Gastroesophageal sphincter (tissue), 3 donors: ENCODE measurements around the gene ENHO.

Experiments
- EP300 ChIP-seq: sonication (generic); formaldehyde crosslinking; IDR thresholded peaks from one replicate; pipeline ENCODE4 v1.6.1; 2017; ENCODE audit warnings: antibody characterized with exemption, mild to moderate bottlenecking
- POLR2A ChIP-seq, 2 donors: fragments of 450-650 bp; IDR thresholded peaks; one replicate each; pipeline ENCODE4 v1.6.1; 2017; ENCODE audit warnings: antibody characterized with exemption in 2 of 2, mild to moderate bottlenecking in 2 of 2, moderate library complexity in 1 of 2
- POLR2AphosphoS5 ChIP-seq: sonication (generic); formaldehyde crosslinking; IDR thresholded peaks from one replicate; pipeline ENCODE4 v1.6.1; 2017; ENCODE audit warnings: antibody characterized with exemption
- TF ChIP-seq, protein P1 (sequence below), 4 experiments: fragments of 200-600 bp in 2 of 4; fragments of 450-650 bp in 2 of 4; sonication (generic) in 1 of 4; IDR thresholded peaks; one replicate each; pipeline ENCODE4 v1.5.1; 2017 to 2019; ENCODE audit warnings: antibody characterized with exemption in 4 of 4, mild to moderate bottlenecking in 2 of 4, moderate library complexity in 2 of 4

DNA sequence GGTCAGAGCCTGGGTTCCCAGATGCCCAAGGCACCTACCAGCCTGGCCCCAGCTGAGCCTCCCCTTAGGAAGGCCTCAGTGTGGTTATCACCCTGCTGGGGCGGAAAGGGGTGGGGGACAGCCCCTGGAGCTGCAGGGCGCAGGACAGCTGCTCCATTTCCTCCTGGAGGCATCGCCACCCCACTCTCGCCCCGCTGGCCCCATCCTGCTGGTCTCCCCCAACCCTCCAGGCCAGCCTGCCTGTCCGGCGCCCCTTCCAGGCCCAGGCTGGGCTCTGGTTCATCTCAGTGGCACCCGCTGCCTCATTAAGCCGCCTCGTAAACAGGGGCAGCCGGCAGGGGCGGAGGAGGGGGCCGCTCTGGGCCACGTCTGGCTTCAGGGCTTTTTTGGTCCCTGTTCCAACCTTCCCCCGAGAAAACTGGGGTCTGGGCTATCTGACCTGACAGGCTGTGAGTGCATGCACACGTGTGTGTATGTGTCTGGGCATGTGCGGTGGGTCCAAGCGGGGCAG is 30.8 kb upstream of the ENHO start:
- TF ChIP-seq POLR2AphosphoS5 = no peak
- TF ChIP-seq, protein P1, sequence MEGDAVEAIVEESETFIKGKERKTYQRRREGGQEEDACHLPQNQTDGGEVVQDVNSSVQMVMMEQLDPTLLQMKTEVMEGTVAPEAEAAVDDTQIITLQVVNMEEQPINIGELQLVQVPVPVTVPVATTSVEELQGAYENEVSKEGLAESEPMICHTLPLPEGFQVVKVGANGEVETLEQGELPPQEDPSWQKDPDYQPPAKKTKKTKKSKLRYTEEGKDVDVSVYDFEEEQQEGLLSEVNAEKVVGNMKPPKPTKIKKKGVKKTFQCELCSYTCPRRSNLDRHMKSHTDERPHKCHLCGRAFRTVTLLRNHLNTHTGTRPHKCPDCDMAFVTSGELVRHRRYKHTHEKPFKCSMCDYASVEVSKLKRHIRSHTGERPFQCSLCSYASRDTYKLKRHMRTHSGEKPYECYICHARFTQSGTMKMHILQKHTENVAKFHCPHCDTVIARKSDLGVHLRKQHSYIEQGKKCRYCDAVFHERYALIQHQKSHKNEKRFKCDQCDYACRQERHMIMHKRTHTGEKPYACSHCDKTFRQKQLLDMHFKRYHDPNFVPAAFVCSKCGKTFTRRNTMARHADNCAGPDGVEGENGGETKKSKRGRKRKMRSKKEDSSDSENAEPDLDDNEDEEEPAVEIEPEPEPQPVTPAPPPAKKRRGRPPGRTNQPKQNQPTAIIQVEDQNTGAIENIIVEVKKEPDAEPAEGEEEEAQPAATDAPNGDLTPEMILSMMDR (IDR thresholded peaks at IDR 0.05) = no peak
- TF ChIP-seq POLR2A (IDR thresholded peaks at IDR 0.05) = no peak
- no peak for TF ChIP-seq EP300
